HFFc6 (cell line): Measurements from ENCODE around the gene ATG9A. TPM values are rescaled to one million over a fixed set of nuclear protein-coding genes. Genes with fewer than 3 reads are reported as not detected.

Experiments
- DNase-seq: peaks from one replicate; pipeline ENCODE4 v3.0.0-alpha.2; 2018
- H3K27ac Mint-ChIP-seq: 2 replicates; pipeline ENCODE4 v1.8.0; 2020; ENCODE audit warnings: mild to moderate bottlenecking, mixed read lengths
- H3K27me3 Mint-ChIP-seq: 2 replicates; pipeline ENCODE4 v1.8.0; 2021; ENCODE audit warnings: mild to moderate bottlenecking, moderate library complexity, mixed read lengths; ENCODE audit not compliant: insufficient read depth
- H3K36me3 Mint-ChIP-seq: 2 replicates; pipeline ENCODE4 v1.8.0; 2021; ENCODE audit warnings: low read depth, mixed read lengths
- H3K4me1 Mint-ChIP-seq: 2 replicates; pipeline ENCODE4 v1.8.0; 2020; ENCODE audit warnings: low read depth, mixed read lengths
- H3K4me3 Mint-ChIP-seq: 2 replicates; pipeline ENCODE4 v1.8.0; 2020; ENCODE audit warnings: mild to moderate bottlenecking, moderate library complexity, mixed read lengths
- H3K9me3 Mint-ChIP-seq: 2 replicates; pipeline ENCODE4 v1.8.0; 2020; ENCODE audit warnings: mild to moderate bottlenecking, mixed read lengths
- CTCF ChIP-seq: fragments of 200-600 bp; sonication (generic); IDR thresholded peaks from 2 replicates; pipeline ENCODE4 v1.5.0; 2021; ENCODE audit warnings: antibody characterized with exemption, mild to moderate bottlenecking
- total RNA-seq, 6 experiments: library from RNA; stranded (reverse); fragmentation: NEBNext Ultra II Directional; extraction: Animal tissue kit (Norgen Biotek cat#: 25700); gene quantifications; 2 replicates in 1 of 6; 3 replicates in 5 of 6; pipeline ENCODE4 v1.2.3, GENCODE V29; 2021

ATG9A gene
- total RNA-seq, 6 experiments from 2014 or later, result 50.5 to 58.8 (median 52.5) TPM

GRCh38 chr2:219209236-219210195, 19.9 kb downstream of the ATG9A start:
- Mint-ChIP-seq H3K27me3 (peaks cover 6% of the 10 kb centered on the region), H3K4me1 (peaks cover 27% of the 10 kb centered on the region), H3K27ac (peak overlapping the region; percentile 61), H3K4me3 (no peak overlapping the region), H3K9me3 (0 out of 2 replicates have a peak, but pooled peaks cover 2% of the 10 kb centered on the region), H3K36me3 (peaks cover 28% of the 10 kb centered on the region)
- no peak for DNase-seq
- no peak for TF ChIP-seq CTCF

- peak; percentile 49 for DNase-seq
- Mint-ChIP-seq H3K27ac (peak overlapping the region; percentile 47), H3K27me3 (peaks cover 6% of the 10 kb centered on the region)
Observed at GRCh38 chr2:219207884-219208740, 21.3 kb downstream of the ATG9A start.

GRCh38 chr2:219207134-219207883, 22.1 kb downstream of the ATG9A start:
- peak overlapping the region; percentile 47 for H3K27ac Mint-ChIP-seq
- peak overlapping the region; percentile 94 for H3K4me3 Mint-ChIP-seq
- peaks cover 6% of the 10 kb centered on the region for H3K27me3 Mint-ChIP-seq
- no peak for DNase-seq
- H3K9me3 Mint-ChIP-seq, result 0 out of 2 replicates have a peak, but pooled peaks cover 3% of the 10 kb centered on the region
- peaks cover 27% of the 10 kb centered on the region for H3K4me1 Mint-ChIP-seq
- no peak for TF ChIP-seq CTCF
- H3K36me3 Mint-ChIP-seq, result peaks cover 21% of the 10 kb centered on the region; the same call in 1 of the 2 replicates

More at GRCh38 chr2:219207884-219208740, 21.3 kb downstream of the ATG9A start:
- Mint-ChIP-seq H3K9me3 (0 out of 2 replicates have a peak, but pooled peaks cover 3% of the 10 kb centered on the region), H3K36me3 (peaks cover 22% of the 10 kb centered on the region; the same call in 1 of the 2 replicates), H3K4me1 (peaks cover 27% of the 10 kb centered on the region), H3K4me3 (peak overlapping the region; percentile 94)
- no peak for TF ChIP-seq CTCF

GRCh38 chr2:219206328-219207133, 22.9 kb downstream of the ATG9A start, which contains the start of gene ZFAND2B:
Gene ZFAND2B, plus strand, starts transcription at chr2:219206782. Its CDS starts 206 bp downstream, at chr2:219206988.
- DNase-seq, result peak; percentile 86
- Mint-ChIP-seq H3K9me3 (0 out of 2 replicates have a peak, but pooled peaks cover 3% of the 10 kb centered on the region), H3K27me3 (peaks cover 6% of the 10 kb centered on the region), H3K4me3 (peak within 1 kb of the TSS; percentile 94), H3K27ac (peak within 1 kb of the TSS; percentile 90), H3K36me3 (peaks cover 17% of the 10 kb centered on the region; the same call in 1 of the 2 replicates), H3K4me1 (peaks cover 27% of the 10 kb centered on the region)
- no peak for TF ChIP-seq CTCF
